GM18519 (cell line): Measurements from ENCODE around the gene AACS.
"Not testable (repeated sequence)": the region's sequence is repeated elsewhere in the genome, so short reads cannot be mapped to it uniquely, and the experiment has no call there.

Source experiments
- ATAC-seq: cut with Tn5 transposase; IDR thresholded peaks from one replicate; pipeline ENCODE4 v1.9.1; 2021; ENCODE audit warnings: mild to moderate bottlenecking, moderate library complexity; ENCODE audit not compliant: unreplicated experiment, low FRiP score

AACS gene

GRCh38 chr12:125120566-125120965 lies 55.3 kb downstream of the AACS start:
- ATAC-seq = no peak

GRCh38 chr12:125121106-125121505 lies 55.9 kb downstream of the AACS start:
- no peak for ATAC-seq

- ATAC-seq = no peak
Observed at GRCh38 chr12:125122668-125123067, 57.4 kb downstream of the AACS start.

- ATAC-seq = no peak
Observed at GRCh38 chr12:125124320-125124966, 59.2 kb downstream of the AACS start.

GRCh38 chr12:125125271-125125670 lies 60.0 kb downstream of the AACS start:
- ATAC-seq = no peak

GRCh38 chr12:125128439-125129178 lies 63.4 kb downstream of the AACS start:
- ATAC-seq = no peak

GRCh38 chr12:125129179-125129571 lies 63.9 kb downstream of the AACS start:
- ATAC-seq = no peak

- ATAC-seq = no peak
Observed at GRCh38 chr12:125129591-125130255, 64.5 kb downstream of the AACS start.

- no peak for ATAC-seq
Observed at GRCh38 chr12:125131958-125132357, 66.7 kb downstream of the AACS start.

- no peak for ATAC-seq
Observed at GRCh38 chr12:125132698-125133400, 67.6 kb downstream of the AACS start.

- ATAC-seq = no peak
Observed at GRCh38 chr12:125133616-125134015, 68.4 kb downstream of the AACS start.

GRCh38 chr12:125134576-125134975 lies 69.3 kb downstream of the AACS start:
- no peak for ATAC-seq

- ATAC-seq = no peak
Observed at GRCh38 chr12:125135906-125136305, 70.7 kb downstream of the AACS start.

- no peak for ATAC-seq
Observed at GRCh38 chr12:125136702-125137101, 71.5 kb downstream of the AACS start.

GRCh38 chr12:125137766-125138344 lies 72.6 kb downstream of the AACS start:
- ATAC-seq = no peak

- no peak for ATAC-seq
Observed at GRCh38 chr12:125140279-125141209, 75.3 kb downstream of the AACS start.

- ATAC-seq = not testable (repeated sequence)
Observed at GRCh38 chr12:125141210-125141573, 76.0 kb downstream of the AACS start.

- no peak for ATAC-seq
Observed at GRCh38 chr12:125142601-125143000, 77.4 kb downstream of the AACS start.

GRCh38 chr12:125143491-125143890 lies 78.3 kb downstream of the AACS start:
- no peak for ATAC-seq

- no peak for ATAC-seq
Observed at GRCh38 chr12:125145196-125145595, 80.0 kb downstream of the AACS start.
